A549 (cell line): ENCODE measurements around the gene RAET1L.

Experiments
- BHLHE40 ChIP-seq: IDR thresholded peaks from 2 replicates; pipeline ENCODE4 v1.6.1; 2012; ENCODE audit warnings: low read depth, low read length, inconsistent platforms
- CHD2 ChIP-seq: fragments of 150-350 bp; IDR thresholded peaks from 2 replicates; pipeline ENCODE4 v1.6.1; 2014; ENCODE audit warnings: low read length; ENCODE audit not compliant: partially characterized antibody
- EP300 ChIP-seq, 2 experiments: fragments of >200 bp; sonication (Bioruptor Twin); formaldehyde crosslinking; IDR thresholded peaks; 2 replicates in 1 of 2; 3 replicates in 1 of 2; pipeline ENCODE4 v1.6.1; 2016 to 2017
- FOSL2 ChIP-seq, 2 experiments: fragments of 450-650 bp in 1 of 2; fragments of >200 bp in 1 of 2; sonication (Bioruptor Twin) in 1 of 2; formaldehyde crosslinking; IDR thresholded peaks; 2 replicates each; pipeline versions ENCODE4 v1.5.0 to v1.6.1; 2016 to 2020; ENCODE audit warnings: mild to moderate bottlenecking in 1 of 2, moderate library complexity in 1 of 2
- GATA3 ChIP-seq: IDR thresholded peaks from 2 replicates; pipeline ENCODE4 v1.6.1; 2012; ENCODE audit warnings: borderline replicate concordance
- MAFK ChIP-seq: fragments of 450-650 bp; IDR thresholded peaks from 2 replicates; pipeline ENCODE4 v1.6.1; 2014; ENCODE audit not compliant: partially characterized antibody
- POLR2A ChIP-seq: IDR thresholded peaks from 2 replicates; pipeline ENCODE4 v1.6.1; 2012; ENCODE audit warnings: mild to moderate bottlenecking, low read length
- RAD21 ChIP-seq, 2 experiments: fragments of >200 bp in 1 of 2; sonication (Bioruptor Twin) in 1 of 2; formaldehyde crosslinking in 1 of 2; IDR thresholded peaks in 1 of 2; conservative IDR thresholded peaks in 1 of 2; 2 replicates in 1 of 2; 3 replicates in 1 of 2; pipeline ENCODE4 v1.6.1; 2012 to 2018; ENCODE audit warnings: inconsistent platforms in 1 of 2
- RFX5 ChIP-seq: fragments of 450-650 bp; IDR thresholded peaks from 2 replicates; pipeline ENCODE4 v1.7.1; 2014; ENCODE audit warnings: antibody characterized with exemption, mild to moderate bottlenecking, moderate library complexity
- TF ChIP-seq, protein P1 (sequence below): fragments of >200 bp; sonication (Bioruptor Twin); formaldehyde crosslinking; IDR thresholded peaks from 3 replicates; pipeline ENCODE4 v1.5.1; 2016
- TF ChIP-seq, protein P2 (sequence below): fragments of 200-600 bp; sonication (generic); IDR thresholded peaks from 2 replicates; pipeline ENCODE4 v1.6.1; 2016; ENCODE audit warnings: antibody characterized with exemption, mild to moderate bottlenecking, moderate library complexity

DNA sequence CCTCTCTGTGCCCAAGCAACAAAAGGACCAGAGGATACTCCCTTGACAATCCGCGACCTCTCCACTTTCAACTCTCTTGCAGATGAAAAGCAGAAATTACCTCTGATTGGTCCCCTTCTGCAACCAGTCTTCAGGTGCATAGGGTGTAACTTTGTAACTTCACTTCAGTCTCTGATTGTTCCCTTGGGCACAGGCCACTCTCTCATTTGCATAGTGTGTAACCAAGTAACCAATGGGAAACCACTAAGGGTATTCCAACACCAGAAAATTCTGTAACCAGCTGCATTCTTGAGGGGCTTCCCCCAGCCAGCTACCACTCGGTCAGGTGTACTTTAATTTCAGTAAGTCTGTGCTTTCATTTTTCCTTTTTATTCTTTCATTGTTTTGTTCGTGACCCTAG lies 4.4 kb upstream of the RAET1L start:
- TF ChIP-seq, protein P1, sequence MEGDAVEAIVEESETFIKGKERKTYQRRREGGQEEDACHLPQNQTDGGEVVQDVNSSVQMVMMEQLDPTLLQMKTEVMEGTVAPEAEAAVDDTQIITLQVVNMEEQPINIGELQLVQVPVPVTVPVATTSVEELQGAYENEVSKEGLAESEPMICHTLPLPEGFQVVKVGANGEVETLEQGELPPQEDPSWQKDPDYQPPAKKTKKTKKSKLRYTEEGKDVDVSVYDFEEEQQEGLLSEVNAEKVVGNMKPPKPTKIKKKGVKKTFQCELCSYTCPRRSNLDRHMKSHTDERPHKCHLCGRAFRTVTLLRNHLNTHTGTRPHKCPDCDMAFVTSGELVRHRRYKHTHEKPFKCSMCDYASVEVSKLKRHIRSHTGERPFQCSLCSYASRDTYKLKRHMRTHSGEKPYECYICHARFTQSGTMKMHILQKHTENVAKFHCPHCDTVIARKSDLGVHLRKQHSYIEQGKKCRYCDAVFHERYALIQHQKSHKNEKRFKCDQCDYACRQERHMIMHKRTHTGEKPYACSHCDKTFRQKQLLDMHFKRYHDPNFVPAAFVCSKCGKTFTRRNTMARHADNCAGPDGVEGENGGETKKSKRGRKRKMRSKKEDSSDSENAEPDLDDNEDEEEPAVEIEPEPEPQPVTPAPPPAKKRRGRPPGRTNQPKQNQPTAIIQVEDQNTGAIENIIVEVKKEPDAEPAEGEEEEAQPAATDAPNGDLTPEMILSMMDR = no peak
- TF ChIP-seq RAD21 (conservative IDR thresholded peaks at IDR 0.05 in 1 of 2, IDR thresholded peaks at IDR 0.05 in 1 of 2) = no peak
- no peak for TF ChIP-seq MAFK
- TF ChIP-seq, protein P2, sequence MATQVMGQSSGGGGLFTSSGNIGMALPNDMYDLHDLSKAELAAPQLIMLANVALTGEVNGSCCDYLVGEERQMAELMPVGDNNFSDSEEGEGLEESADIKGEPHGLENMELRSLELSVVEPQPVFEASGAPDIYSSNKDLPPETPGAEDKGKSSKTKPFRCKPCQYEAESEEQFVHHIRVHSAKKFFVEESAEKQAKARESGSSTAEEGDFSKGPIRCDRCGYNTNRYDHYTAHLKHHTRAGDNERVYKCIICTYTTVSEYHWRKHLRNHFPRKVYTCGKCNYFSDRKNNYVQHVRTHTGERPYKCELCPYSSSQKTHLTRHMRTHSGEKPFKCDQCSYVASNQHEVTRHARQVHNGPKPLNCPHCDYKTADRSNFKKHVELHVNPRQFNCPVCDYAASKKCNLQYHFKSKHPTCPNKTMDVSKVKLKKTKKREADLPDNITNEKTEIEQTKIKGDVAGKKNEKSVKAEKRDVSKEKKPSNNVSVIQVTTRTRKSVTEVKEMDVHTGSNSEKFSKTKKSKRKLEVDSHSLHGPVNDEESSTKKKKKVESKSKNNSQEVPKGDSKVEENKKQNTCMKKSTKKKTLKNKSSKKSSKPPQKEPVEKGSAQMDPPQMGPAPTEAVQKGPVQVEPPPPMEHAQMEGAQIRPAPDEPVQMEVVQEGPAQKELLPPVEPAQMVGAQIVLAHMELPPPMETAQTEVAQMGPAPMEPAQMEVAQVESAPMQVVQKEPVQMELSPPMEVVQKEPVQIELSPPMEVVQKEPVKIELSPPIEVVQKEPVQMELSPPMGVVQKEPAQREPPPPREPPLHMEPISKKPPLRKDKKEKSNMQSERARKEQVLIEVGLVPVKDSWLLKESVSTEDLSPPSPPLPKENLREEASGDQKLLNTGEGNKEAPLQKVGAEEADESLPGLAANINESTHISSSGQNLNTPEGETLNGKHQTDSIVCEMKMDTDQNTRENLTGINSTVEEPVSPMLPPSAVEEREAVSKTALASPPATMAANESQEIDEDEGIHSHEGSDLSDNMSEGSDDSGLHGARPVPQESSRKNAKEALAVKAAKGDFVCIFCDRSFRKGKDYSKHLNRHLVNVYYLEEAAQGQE = no peak
- TF ChIP-seq POLR2A = no peak
- TF ChIP-seq EP300 (IDR thresholded peaks at IDR 0.05) = no peak
- TF ChIP-seq RFX5 = no peak
- no peak for TF ChIP-seq FOSL2 (IDR thresholded peaks at IDR 0.05)
- TF ChIP-seq FOSL2 (CRISPR knock-in tag; IDR thresholded peaks at IDR 0.05) = no peak
- no peak for TF ChIP-seq GATA3
- TF ChIP-seq CHD2 = no peak
- no peak for TF ChIP-seq BHLHE40
